ENCODE results near the gene TAF13. TPM values are rescaled to one million over a fixed set of nuclear protein-coding genes. Genes with fewer than 3 reads are reported as not detected.

Gene TAF13
- total RNA-seq, 2 donors from 2014 or later: 18.3 to 27.4 TPM

Other genes with a start within 250 kb of the TAF13 start
- not detected for gene AKNAD1, start 218.9 kb downstream of the TAF13 start, total RNA-seq
- 10 to 100 TPM; 24.1 to 30.5 TPM for gene GPSM2, start 199.0 kb downstream of the TAF13 start, total RNA-seq
- gene CLCC1, start 112.5 kb downstream of the TAF13 start, total RNA-seq: 10 to 100 TPM; 14.3 to 19.8 TPM
- 10 to 100 TPM in 1 of 2 donors, 1 to 10 TPM in 1; 7.9 to 11.1 TPM for gene WDR47, start 33.9 kb downstream of the TAF13 start, total RNA-seq
- gene TMEM167B, start 14.8 kb upstream of the TAF13 start, total RNA-seq: 10 to 100 TPM; 26.8 to 51.9 TPM
- 10 to 100 TPM in 1 of 2 donors, 1 to 10 TPM in 1; 3.9 to 33.3 TPM for gene ELAPOR1, start 38.1 kb upstream of the TAF13 start, total RNA-seq
- gene SARS1, start 137.9 kb upstream of the TAF13 start, total RNA-seq: 100 to 1,000 TPM; 116 to 168 TPM
- 1 to 10 TPM in 1 of 2 donors, under 1 TPM in 1; 0.77 to 1.3 TPM for gene CELSR2, start 173.5 kb upstream of the TAF13 start, total RNA-seq
- gene PSRC1, start 207.1 kb upstream of the TAF13 start, total RNA-seq: 10 to 100 TPM; 17.5 to 20.3 TPM
- gene MYBPHL, start 231.0 kb upstream of the TAF13 start, total RNA-seq: not detected